Lower lobe of right lung (tissue), 2 donors: ENCODE results near the gene TBXAS1. TPM values are rescaled to one million over a fixed set of nuclear protein-coding genes. Genes with fewer than 3 reads are reported as not detected.

ENCODE experiments used
- ATAC-seq, 2 donors: fragments of 200-7000 bp; cut with Tn5 transposase; one replicate each; pipeline ENCODE4 v1.9.1; 2020 to 2022; ENCODE audit warnings: mild to moderate bottlenecking in 2 of 2, moderate library complexity in 2 of 2
- DNase-seq: peaks from one replicate; pipeline ENCODE4 v3.0.0-alpha.2; 2020
- H3K27ac ChIP-seq: fragments of 200-600 bp; one replicate; pipeline ENCODE4 v1.8.0; 2022
- H3K27me3 ChIP-seq: fragments of 200-600 bp; one replicate; pipeline ENCODE4 v1.8.0; 2022; ENCODE audit warnings: low read depth
- H3K36me3 ChIP-seq: fragments of 200-600 bp; one replicate; pipeline ENCODE4 v1.8.0; 2022; ENCODE audit warnings: mild to moderate bottlenecking
- H3K4me1 ChIP-seq: fragments of 200-600 bp; one replicate; pipeline ENCODE4 v1.8.0; 2022
- H3K4me3 ChIP-seq: fragments of 200-600 bp; one replicate; pipeline ENCODE4 v1.8.0; 2022; ENCODE audit warnings: mild to moderate bottlenecking
- H3K9me3 ChIP-seq: fragments of 200-600 bp; one replicate; pipeline ENCODE4 v1.8.0; 2022
- CTCF ChIP-seq: fragments of 200-600 bp; IDR thresholded peaks from one replicate; pipeline ENCODE4 v1.8.0; 2022; ENCODE audit warnings: antibody characterized with exemption, mild to moderate bottlenecking
- intact Hi-C: fragments of 100-400 bp; cut with DNase I; formaldehyde crosslinking; loops from one replicate; pipeline ENCODE4 v1.11.0; 2022
- total RNA-seq: library from RNA; stranded (reverse); fragmentation: NEBNext Ultra II Directional; extraction: Animal tissue kit (Norgen Biotek cat#: 25700); gene quantifications from one replicate; pipeline ENCODE4 v1.2.1, GENCODE V29; 2021
- donor health status: DM: no; HTN: yes; CAD: no; lungs with severe emphysema.

TBXAS1 gene
- total RNA-seq, 1 donor from 2014 or later, result 92.6 TPM

- Histone ChIP-seq H3K4me1 (peaks cover 33% of the 10 kb centered on the region), H3K9me3 (no peaks in the 10 kb centered on the region), H3K36me3 (no peaks in the 10 kb centered on the region), H3K4me3 (no peak overlapping the region), H3K27me3 (no peaks in the 10 kb centered on the region), H3K27ac (peak overlapping the region; percentile 67)
- DNase-seq, result no peak
- TF ChIP-seq CTCF, result no peak
- intact Hi-C loops, result no loop called here
- peak in 1 of 2 donors; percentile 14 for ATAC-seq
These were observed 24.6 kb downstream of the TBXAS1 start for GRCh38 chr7:139853506-139854123.

GRCh38 chr7:139854124-139854511 lies 25.1 kb downstream of the TBXAS1 start:
- TF ChIP-seq CTCF, result no peak
- no peaks in the 10 kb centered on the region for H3K36me3 ChIP-seq
- peak overlapping the region; percentile 67 for H3K27ac ChIP-seq
- no peak for DNase-seq
- peaks cover 37% of the 10 kb centered on the region for H3K4me1 ChIP-seq
- ATAC-seq, result peak; percentile 54 to 59
- H3K9me3 ChIP-seq, result no peaks in the 10 kb centered on the region
- H3K27me3 ChIP-seq, result no peaks in the 10 kb centered on the region
- intact Hi-C loops, result no loop called here
- no peak overlapping the region for H3K4me3 ChIP-seq

- Histone ChIP-seq H3K4me1 (peaks cover 42% of the 10 kb centered on the region), H3K27ac (peak overlapping the region; percentile 67), H3K27me3 (no peaks in the 10 kb centered on the region), H3K4me3 (no peak overlapping the region), H3K9me3 (no peaks in the 10 kb centered on the region), H3K36me3 (no peaks in the 10 kb centered on the region)
- DNase-seq (no peak), ATAC-seq (peak in 1 of 2 donors; percentile 3)
- no peak for TF ChIP-seq CTCF
- intact Hi-C loops, result no loop called here
These were observed 25.9 kb downstream of the TBXAS1 start for GRCh38 chr7:139854803-139855497.

GRCh38 chr7:139855498-139856270 lies 26.6 kb downstream of the TBXAS1 start:
- Histone ChIP-seq H3K27me3 (no peaks in the 10 kb centered on the region), H3K36me3 (no peaks in the 10 kb centered on the region), H3K4me1 (peaks cover 42% of the 10 kb centered on the region), H3K9me3 (no peaks in the 10 kb centered on the region), H3K27ac (peak overlapping the region; percentile 67), H3K4me3 (no peak overlapping the region)
- peak; percentile 47 for DNase-seq
- no peak for TF ChIP-seq CTCF
- peak; percentile 77 to 85 for ATAC-seq
- intact Hi-C loops, result no loop called here

GRCh38 chr7:139857791-139858190 lies 28.7 kb downstream of the TBXAS1 start:
- no peaks in the 10 kb centered on the region for H3K27me3 ChIP-seq
- no peaks in the 10 kb centered on the region for H3K36me3 ChIP-seq
- H3K9me3 ChIP-seq, result no peaks in the 10 kb centered on the region
- no peak for ATAC-seq
- H3K4me1 ChIP-seq, result peaks cover 38% of the 10 kb centered on the region
- TF ChIP-seq CTCF, result no peak
- no peak overlapping the region for H3K27ac ChIP-seq
- no peak overlapping the region for H3K4me3 ChIP-seq
- DNase-seq, result no peak
- intact Hi-C loops, result no loop called here
